Cardiac septum (tissue), 1 donor: Measurements from ENCODE around the gene RNU2-63P. TPM values are rescaled to one million over a fixed set of nuclear protein-coding genes. Genes with fewer than 3 reads are reported as not detected.
"Not testable (repeated sequence)": the region's sequence is repeated elsewhere in the genome, so short reads cannot be mapped to it uniquely, and the experiment has no call there.

ENCODE experiments used
- DNase-seq: peaks from one replicate; pipeline ENCODE4 v3.0.0-alpha.2; 2020; ENCODE audit warnings: low spot score
- intact Hi-C: fragments of 100-400 bp; cut with DNase I; formaldehyde crosslinking; loops from one replicate; pipeline ENCODE4 v1.14.0; 2022
- long read RNA-seq: library from polyadenylated mRNA; unstranded; transcript quantifications from one replicate; pipeline ENCODE4 v2.0.0, GENCODE V29; 2021
- total RNA-seq: library from RNA; stranded (reverse); fragmentation: NEBNext Ultra II Directional; extraction: Animal tissue kit (Norgen Biotek cat#: 25700); gene quantifications from one replicate; pipeline ENCODE4 v1.2.1, GENCODE V29; 2021
- donor health status: DM: no; HTN: no; CAD: no.

Gene RNU2-63P
- not detected for total RNA-seq
- long read RNA-seq: 0 reads

GRCh38 chr2:88016086-88016959, at the start of gene RNU2-63P:
Gene RNU2-63P, minus strand, starts transcription at chr2:88016547.
- intact Hi-C loops: no loop called here
- DNase-seq: peak; percentile 88

- intact Hi-C loops: loop anchor here (2.0 kb wide), 1 partner anchor 100 kb away; no protein-coding TSS in a partner anchor
Measured at GRCh38 chr2:88061295-88061694, 44.9 kb upstream of the RNU2-63P start.

GRCh38 chr2:88060907-88061275, 44.5 kb upstream of the RNU2-63P start:
- no peak for DNase-seq
- intact Hi-C loops: loop anchor here (2.0 kb wide), 1 partner anchor 100 kb away; no protein-coding TSS in a partner anchor

More at GRCh38 chr2:88061295-88061694, 44.9 kb upstream of the RNU2-63P start:
- no peak for DNase-seq

GRCh38 chr2:88059979-88060906, 43.9 kb upstream of the RNU2-63P start:
- DNase-seq: no peak

GRCh38 chr2:88058191-88058590, 41.8 kb upstream of the RNU2-63P start:
- intact Hi-C loops: no loop called here
- no peak for DNase-seq

More at GRCh38 chr2:88059979-88060906, 43.9 kb upstream of the RNU2-63P start:
- intact Hi-C loops: loop anchor here (2.0 kb wide), 1 partner anchor 101 kb away; no protein-coding TSS in a partner anchor

GRCh38 chr2:88057437-88057844, 41.1 kb upstream of the RNU2-63P start:
- no peak for DNase-seq
- intact Hi-C loops: no loop called here

- intact Hi-C loops: no loop called here
- DNase-seq: peak; percentile 98
Measured at GRCh38 chr2:88055371-88056128, 39.2 kb upstream of the RNU2-63P start, which contains the start of gene KRCC1. Gene KRCC1, minus strand, starts transcription at chr2:88055783. Its CDS starts 27,220 bp downstream, at chr2:88028563.

GRCh38 chr2:88054782-88055370, 38.5 kb upstream of the RNU2-63P start:
- no peak for DNase-seq
- intact Hi-C loops: no loop called here

- DNase-seq: no peak
- intact Hi-C loops: no loop called here
Measured at GRCh38 chr2:88053934-88054781, 37.8 kb upstream of the RNU2-63P start.

GRCh38 chr2:88053296-88053695, 36.9 kb upstream of the RNU2-63P start:
- intact Hi-C loops: no loop called here
- no peak for DNase-seq

- no peak for DNase-seq
- intact Hi-C loops: no loop called here
Measured at GRCh38 chr2:88051792-88052191, 35.4 kb upstream of the RNU2-63P start.

GRCh38 chr2:88049622-88050021, 33.3 kb upstream of the RNU2-63P start:
- no peak for DNase-seq
- intact Hi-C loops: no loop called here

- intact Hi-C loops: no loop called here
- no peak for DNase-seq
Measured at GRCh38 chr2:88048541-88048940, 32.2 kb upstream of the RNU2-63P start.

GRCh38 chr2:88045561-88045960, 29.2 kb upstream of the RNU2-63P start:
- intact Hi-C loops, DNase-seq: not testable (repeated sequence)

GRCh38 chr2:88042476-88042875, 26.1 kb upstream of the RNU2-63P start:
- intact Hi-C loops: no loop called here
- DNase-seq: no peak

- intact Hi-C loops: no loop called here
- DNase-seq: no peak
Measured at GRCh38 chr2:88038263-88039105, 22.1 kb upstream of the RNU2-63P start.

GRCh38 chr2:88036606-88037005, 20.3 kb upstream of the RNU2-63P start:
- no peak for DNase-seq
- intact Hi-C loops: no loop called here
